Epithelial cell of proximal tubule (primary cell): ENCODE results near the gene OR11A1. TPM values are rescaled to one million over a fixed set of nuclear protein-coding genes. Genes with fewer than 3 reads are reported as not detected.
"Not testable (repeated sequence)": the region's sequence is repeated elsewhere in the genome, so short reads cannot be mapped to it uniquely, and the experiment has no call there.

Experiments
- DNase-seq: peaks from one replicate; pipeline ENCODE4 v3.0.0-alpha.2; 2011; ENCODE audit warnings: low read depth
- H3K4me3 ChIP-seq: 2 replicates; pipeline ENCODE4 v1.5.1; 2011; ENCODE audit warnings: low read depth, mild to moderate bottlenecking, low read length
- CTCF ChIP-seq: conservative IDR thresholded peaks from 2 replicates; pipeline ENCODE4 v1.5.1; 2012; ENCODE audit warnings: low read depth, mild to moderate bottlenecking, low read length
- total RNA-seq: library from RNA; depleted of rRNA; stranded (reverse); fragments of >200 nt; gene quantifications from 2 replicates; pipeline ENCODE4 v1.2.3, GENCODE V29; 2015

Gene OR11A1
- total RNA-seq, 1 donor from 2014 or later: not detected

- H3K4me3 ChIP-seq: no peak overlapping the region
- DNase-seq: no peak
- TF ChIP-seq CTCF: no peak
Measured at GRCh38 chr6:29447670-29448069, 9.2 kb downstream of the OR11A1 start.

GRCh38 chr6:29444031-29444430, 12.8 kb downstream of the OR11A1 start:
- not testable (repeated sequence) for DNase-seq, H3K4me3 ChIP-seq

GRCh38 chr6:29442719-29443118, 14.2 kb downstream of the OR11A1 start:
- TF ChIP-seq CTCF: no peak
- H3K4me3 ChIP-seq: no peak overlapping the region
- no peak for DNase-seq

GRCh38 chr6:29439006-29439405, 17.9 kb downstream of the OR11A1 start, which contains the start of gene OR10C1:
TSS of gene OR10C1 (plus strand) at chr6:29439306. CDS start at chr6:29440016, 710 bp downstream.
- DNase-seq: no peak
- no peak within 1 kb of the TSS for H3K4me3 ChIP-seq
- no peak for TF ChIP-seq CTCF

- not testable (repeated sequence) for H3K4me3 ChIP-seq, DNase-seq
Measured at GRCh38 chr6:29436730-29437129, 20.1 kb downstream of the OR11A1 start.

GRCh38 chr6:29426654-29427053, 30.2 kb downstream of the OR11A1 start:
- TF ChIP-seq CTCF: no peak
- H3K4me3 ChIP-seq: no peak overlapping the region
- no peak for DNase-seq

GRCh38 chr6:29425075-29425474, 31.8 kb downstream of the OR11A1 start:
- no peak for DNase-seq
- no peak for TF ChIP-seq CTCF
- no peak overlapping the region for H3K4me3 ChIP-seq

GRCh38 chr6:29424575-29424974, 32.3 kb downstream of the OR11A1 start:
- no peak overlapping the region for H3K4me3 ChIP-seq
- TF ChIP-seq CTCF: no peak
- no peak for DNase-seq
